Spleen (tissue), 11 donors: ENCODE measurements around the gene SSTR3. TPM values are rescaled to one million over a fixed set of nuclear protein-coding genes. Genes with fewer than 3 reads are reported as not detected.

ENCODE experiments used
- DNase-seq: peaks from one replicate; pipeline ENCODE4 v3.0.0-alpha.2; 2020
- H3K27ac ChIP-seq, 8 donors: fragments of 200-600 bp; sonication (generic) in 7 of 8; 1 replicate in 4 of 8; 2 replicates in 4 of 8; pipeline versions ENCODE4 v1.5.0 to v1.8.0; 2016 to 2021; ENCODE audit warnings: inconsistent platforms in 4 of 8, mild to moderate bottlenecking in 4 of 8, moderate library complexity in 1 of 8
- H3K27me3 ChIP-seq, 7 donors: fragments of 200-600 bp; sonication (generic) in 6 of 7; replicated peaks in 1 of 7; 1 replicate in 4 of 7; 2 replicates in 3 of 7; pipeline versions ENCODE4 v1.5.0 to v1.8.0; 2016 to 2021; ENCODE audit warnings: inconsistent platforms in 3 of 7, mild to moderate bottlenecking in 1 of 7
- H3K36me3 ChIP-seq, 6 donors: fragments of 200-600 bp; sonication (generic) in 5 of 6; 1 replicate in 4 of 6; 2 replicates in 2 of 6; pipeline versions ENCODE4 v1.5.0 to v1.8.0; 2016 to 2021; ENCODE audit warnings: inconsistent platforms in 2 of 6
- H3K4me1 ChIP-seq, 6 donors: fragments of 200-600 bp; sonication (generic) in 5 of 6; 1 replicate in 3 of 6; 2 replicates in 3 of 6; pipeline versions ENCODE4 v1.5.0 to v1.8.0; 2016 to 2021; ENCODE audit warnings: inconsistent platforms in 3 of 6
- H3K4me3 ChIP-seq, 8 donors: fragments of 200-600 bp; sonication (generic) in 7 of 8; 1 replicate in 4 of 8; 2 replicates in 4 of 8; pipeline versions ENCODE4 v1.5.0 to v1.8.0; 2016 to 2021; ENCODE audit warnings: inconsistent platforms in 4 of 8, mild to moderate bottlenecking in 4 of 8, moderate library complexity in 2 of 8
- H3K9me3 ChIP-seq, 8 donors: fragments of 200-600 bp; sonication (generic) in 7 of 8; 1 replicate in 4 of 8; 2 replicates in 4 of 8; pipeline versions ENCODE4 v1.5.0 to v1.8.0; 2016 to 2021; ENCODE audit warnings: inconsistent platforms in 4 of 8
- POLR2A ChIP-seq, 3 donors: fragments of 450-650 bp; IDR thresholded peaks; one replicate each; pipeline ENCODE4 v1.5.1; 2017; ENCODE audit warnings: antibody characterized with exemption in 3 of 3, mild to moderate bottlenecking in 1 of 3
- POLR2AphosphoS5 ChIP-seq, 3 donors: sonication (generic); formaldehyde crosslinking; IDR thresholded peaks; one replicate each; pipeline ENCODE4 v1.5.1; 2017; ENCODE audit warnings: antibody characterized with exemption in 3 of 3
- WGBS, 5 donors: extraction: QIAGEN DNeasy Blood & Tissue Kit in 3 of 5; methylation state at CpG; one replicate each; pipeline versions ENCODE4 v1.1.5 to v1.1.7; 2013 to 2018; 5-methylcytosine and 5-hydroxymethylcytosine counted together
- intact Hi-C: fragments of 100-400 bp; cut with DNase I; formaldehyde crosslinking; loops from one replicate; pipeline ENCODE4 v1.15.0; 2023; ENCODE audit warnings: low total_unique reads
- polyA plus RNA-seq, 3 donors: library from polyadenylated mRNA; stranded (reverse); fragments of 200-250 nt; gene quantifications; one replicate each; pipeline ENCODE4 v1.2.1, GENCODE V29; 2013
- total RNA-seq, 7 donors: library from RNA; depleted of rRNA in 3 of 7; stranded (reverse); fragments of >200 nt in 3 of 7; fragmentation: NEBNext Ultra II Directional in 4 of 7; extraction: Animal tissue kit (Norgen Biotek cat#: 25700) in 4 of 7; gene quantifications; one replicate each; pipeline versions ENCODE4 v1.1.0 to v1.2.1, GENCODE V29; 2016 to 2021
- TF ChIP-seq, protein P1 (sequence below), 11 experiments: fragments of 200-600 bp in 7 of 11; fragments of 450-650 bp in 4 of 11; sonication (generic) in 4 of 11; IDR thresholded peaks in 8 of 11; conservative IDR thresholded peaks in 3 of 11; 1 replicate in 7 of 11; 2 replicates in 4 of 11; pipeline versions ENCODE4 v1.4.0 to v1.8.0; 2016 to 2021; ENCODE audit warnings: antibody characterized with exemption in 11 of 11, inconsistent platforms in 4 of 11, mild to moderate bottlenecking in 1 of 11
- donor health status: healthy with polysubstance abuse.
- donor health status: DM: no; HTN: no; CAD: no; lungs with moderate emphysema.
- donor health status: DM: no; HTN: no; CAD: no.
- donor health status: Bipolar disorder and iron deficiency.
- donor health status: healthy.
- donor health status: DM: no; HTN: no; CAD: no.
- donor health status: DM: yes; HTN: yes; CAD: no.

SSTR3 gene
- total and polyA plus RNA-seq, 10 donors = 0.56 to 2.0 (median 1.1) TPM

DNA sequence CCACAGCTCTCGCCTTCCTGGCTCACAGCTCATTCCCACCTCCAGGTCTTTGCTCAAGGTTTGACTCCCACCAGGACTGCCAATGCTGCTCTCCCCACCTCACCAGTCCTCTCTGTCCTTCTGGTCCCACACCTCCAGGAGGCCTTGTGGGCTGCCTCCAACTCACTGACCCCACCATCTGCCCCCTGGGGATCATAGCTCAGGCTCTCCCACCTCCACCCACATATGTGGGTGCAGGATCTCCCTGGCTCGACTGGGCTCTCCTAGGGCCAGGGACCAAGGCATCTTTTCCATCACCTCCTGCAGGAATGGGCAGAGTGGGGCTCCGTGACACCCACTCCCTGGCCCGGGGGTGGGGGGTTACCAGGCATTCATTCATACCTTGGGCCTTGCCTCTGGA lies 13.8 kb upstream of the SSTR3 start:
- peaks cover 46 to 94% (median 88%) of the 10 kb centered on the region in 6 donors for H3K4me1 ChIP-seq

DNA sequence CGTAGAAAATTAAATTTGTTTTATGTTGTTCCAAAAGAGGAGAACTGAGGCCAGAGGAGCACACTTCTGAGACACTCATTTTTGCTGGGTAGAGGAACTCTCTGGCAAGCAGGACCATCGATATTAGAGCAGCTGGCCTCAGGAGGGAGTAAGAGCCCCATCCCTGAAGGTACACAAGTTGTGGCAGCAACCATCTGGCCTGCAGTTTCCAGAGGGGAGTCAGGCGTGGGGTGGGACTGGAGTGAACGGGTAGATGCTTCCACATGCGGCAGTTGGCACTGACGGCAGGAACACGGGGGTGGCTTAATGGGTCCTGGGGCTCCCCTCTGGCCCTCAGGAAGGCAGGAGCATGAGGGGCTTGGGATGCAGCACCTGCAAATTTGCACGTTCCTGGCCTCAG lies 13.2 kb upstream of the SSTR3 start:
- WGBS, 5 donors = 62 to 76% (median 73%) methylated on average over 7 to 8 of the region's 8 CpGs
- intact Hi-C loops = no loop called here
- H3K4me3 ChIP-seq = no peak overlapping the region
- peak; percentile 82 for DNase-seq
- no peaks in the 10 kb centered on the region for H3K9me3 ChIP-seq
- peaks cover 46 to 94% (median 88%) of the 10 kb centered on the region in 6 donors for H3K4me1 ChIP-seq
- H3K36me3 ChIP-seq = peaks cover 0 to 62% (median 28%) of the 10 kb centered on the region in 6 donors
- H3K27me3 ChIP-seq = no peaks in the 10 kb centered on the region
- TF ChIP-seq POLR2AphosphoS5 (IDR thresholded peaks at IDR 0.05) (peak in 1 of 3 donors; percentile 44), POLR2A (IDR thresholded peaks at IDR 0.05) (no peak)
- TF ChIP-seq, protein P1, sequence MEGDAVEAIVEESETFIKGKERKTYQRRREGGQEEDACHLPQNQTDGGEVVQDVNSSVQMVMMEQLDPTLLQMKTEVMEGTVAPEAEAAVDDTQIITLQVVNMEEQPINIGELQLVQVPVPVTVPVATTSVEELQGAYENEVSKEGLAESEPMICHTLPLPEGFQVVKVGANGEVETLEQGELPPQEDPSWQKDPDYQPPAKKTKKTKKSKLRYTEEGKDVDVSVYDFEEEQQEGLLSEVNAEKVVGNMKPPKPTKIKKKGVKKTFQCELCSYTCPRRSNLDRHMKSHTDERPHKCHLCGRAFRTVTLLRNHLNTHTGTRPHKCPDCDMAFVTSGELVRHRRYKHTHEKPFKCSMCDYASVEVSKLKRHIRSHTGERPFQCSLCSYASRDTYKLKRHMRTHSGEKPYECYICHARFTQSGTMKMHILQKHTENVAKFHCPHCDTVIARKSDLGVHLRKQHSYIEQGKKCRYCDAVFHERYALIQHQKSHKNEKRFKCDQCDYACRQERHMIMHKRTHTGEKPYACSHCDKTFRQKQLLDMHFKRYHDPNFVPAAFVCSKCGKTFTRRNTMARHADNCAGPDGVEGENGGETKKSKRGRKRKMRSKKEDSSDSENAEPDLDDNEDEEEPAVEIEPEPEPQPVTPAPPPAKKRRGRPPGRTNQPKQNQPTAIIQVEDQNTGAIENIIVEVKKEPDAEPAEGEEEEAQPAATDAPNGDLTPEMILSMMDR (IDR thresholded peaks at IDR 0.05 in 8 of 11, conservative IDR thresholded peaks at IDR 0.05 in 3 of 11) = peak in 2 of 11 experiments; percentile 22 to 34
- H3K27ac ChIP-seq = peak overlapping the region in 7 of 8 donors; percentile 89 to 95 (median 92)

More for the DNA sequence above, 13.8 kb upstream of the SSTR3 start:
- no peak for DNase-seq
- H3K27ac ChIP-seq = peak overlapping the region in 6 of 8 donors; percentile 90 to 95 (median 92)
- TF ChIP-seq, protein P1 (IDR thresholded peaks at IDR 0.05 in 8 of 11, conservative IDR thresholded peaks at IDR 0.05 in 3 of 11) = no peak
- TF ChIP-seq POLR2AphosphoS5 (IDR thresholded peaks at IDR 0.05) = peak in 2 of 3 donors; percentile 4 to 5
- peaks cover 0 to 68% (median 31%) of the 10 kb centered on the region in 6 donors for H3K36me3 ChIP-seq
- WGBS, 5 donors = 70 to 94% (median 90%) methylated on average over 2 to 4 of the region's 4 CpGs
- H3K9me3 ChIP-seq = no peaks in the 10 kb centered on the region
- no peak overlapping the region for H3K4me3 ChIP-seq
- H3K27me3 ChIP-seq = no peaks in the 10 kb centered on the region
- intact Hi-C loops = no loop called here

DNA sequence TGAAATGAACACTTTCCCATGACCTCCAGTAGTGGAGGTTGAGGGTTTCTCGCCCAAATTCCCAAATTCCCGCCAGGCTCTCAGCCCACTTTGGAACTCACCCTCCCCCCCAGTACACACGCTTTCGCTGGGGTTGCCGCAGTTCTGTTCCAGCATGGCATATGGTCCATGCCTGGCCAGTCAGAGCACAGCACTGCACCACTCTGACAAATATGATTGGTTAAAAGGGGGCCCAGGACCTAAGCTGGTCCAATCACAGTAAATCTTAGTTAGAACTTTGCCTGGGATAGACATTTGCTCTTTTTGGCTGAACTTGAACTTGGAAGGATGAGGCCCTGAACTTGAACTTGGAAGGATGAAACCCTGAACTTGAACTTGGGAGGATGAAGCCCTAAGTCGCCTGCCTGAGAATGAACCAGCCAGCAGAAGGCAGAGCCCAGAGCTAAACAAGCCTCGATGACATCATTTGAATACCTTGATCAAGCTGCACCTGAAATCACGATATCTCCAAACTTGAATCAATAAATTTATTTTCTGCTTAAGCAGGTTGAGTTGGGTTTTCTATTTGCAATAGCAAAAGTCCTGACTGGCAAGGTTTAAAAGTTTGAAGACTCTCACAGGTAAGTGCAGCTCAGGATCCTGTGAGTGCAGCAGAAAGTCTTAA lies 12.6 kb upstream of the SSTR3 start:
- H3K27me3 ChIP-seq = no peaks in the 10 kb centered on the region
- peaks cover 50 to 94% (median 88%) of the 10 kb centered on the region in 6 donors for H3K4me1 ChIP-seq
- peak overlapping the region; percentile 60 to 95 (median 92) for H3K27ac ChIP-seq
- WGBS, 5 donors = 60 to 73% (median 64%) methylated on average over 8 of the region's 8 CpGs
- no peak for DNase-seq
- TF ChIP-seq POLR2A (IDR thresholded peaks at IDR 0.05) (no peak), POLR2AphosphoS5 (IDR thresholded peaks at IDR 0.05) (peak in 1 of 3 donors; percentile 23)
- intact Hi-C loops = no loop called here
- H3K4me3 ChIP-seq = peak overlapping the region in 1 of 8 donors; percentile 29
- no peaks in the 10 kb centered on the region for H3K9me3 ChIP-seq
- H3K36me3 ChIP-seq = peaks cover 0 to 58% (median 28%) of the 10 kb centered on the region in 6 donors

DNA sequence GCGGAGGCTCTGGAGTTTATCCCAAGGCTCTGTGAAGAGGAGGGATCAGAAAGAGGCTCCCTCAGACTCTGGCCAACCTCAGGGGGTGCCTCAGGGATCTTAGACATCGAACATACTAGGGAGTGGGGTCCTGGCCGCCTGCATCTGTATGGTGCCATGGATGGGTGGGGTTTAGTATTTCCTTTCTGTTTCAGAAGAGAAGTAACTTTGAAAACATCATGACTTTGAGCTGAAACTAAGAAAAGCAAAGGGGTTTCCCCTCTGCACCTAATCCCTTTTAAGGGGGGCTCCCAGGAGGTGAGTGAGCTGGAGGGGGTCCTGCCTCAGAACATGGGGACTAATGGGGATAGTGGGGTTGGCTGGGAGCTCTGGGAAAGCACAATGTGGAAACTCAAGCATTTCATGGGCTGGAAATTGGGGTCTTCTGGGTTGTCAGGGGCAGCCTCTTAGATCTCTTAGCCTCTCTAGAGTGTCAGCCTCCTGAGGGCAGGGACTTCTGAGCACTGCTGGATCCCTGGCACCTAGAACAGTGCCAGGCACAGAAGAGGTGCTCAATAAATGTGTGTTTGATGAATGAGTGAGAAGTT lies 11.8 kb upstream of the SSTR3 start:
- H3K4me1 ChIP-seq = peaks cover 44 to 94% (median 88%) of the 10 kb centered on the region in 6 donors
- H3K4me3 ChIP-seq = peak overlapping the region in 1 of 8 donors; percentile 29
- H3K36me3 ChIP-seq = peaks cover 0 to 50% (median 28%) of the 10 kb centered on the region in 6 donors
- no peaks in the 10 kb centered on the region for H3K9me3 ChIP-seq
- no peaks in the 10 kb centered on the region for H3K27me3 ChIP-seq
- TF ChIP-seq POLR2AphosphoS5 (IDR thresholded peaks at IDR 0.05) = peak in 2 of 3 donors; percentile 15 to 22
- TF ChIP-seq POLR2A (IDR thresholded peaks at IDR 0.05) = no peak
- WGBS, 5 donors = 37 to 58% (median 51%) methylated on average over 3 of the region's 3 CpGs
- DNase-seq = no peak
- intact Hi-C loops = no loop called here
- H3K27ac ChIP-seq = peak overlapping the region; percentile 60 to 95 (median 92)
